ENCODE results near the gene FBN2.

FBN2 gene

DNA sequence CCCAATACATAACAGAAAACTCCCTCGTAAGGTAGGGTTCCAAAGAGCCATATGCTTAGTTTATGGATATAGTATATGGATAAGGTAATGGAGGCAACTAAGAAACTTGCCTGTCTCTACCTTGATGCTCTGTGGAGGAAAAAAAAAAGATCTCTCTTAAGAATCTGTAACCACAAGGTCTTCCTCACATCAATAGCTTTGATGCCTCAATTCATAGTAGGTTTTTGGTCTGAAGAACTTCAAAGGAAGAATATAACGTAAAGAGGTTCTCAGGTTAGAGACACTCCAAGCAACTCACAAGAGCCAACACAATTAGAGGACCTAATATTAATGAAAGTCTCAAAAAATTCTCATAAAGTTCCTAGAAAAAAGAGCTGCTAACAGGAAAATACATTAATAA, 140.2 kb downstream of the FBN2 start:
- no peak overlapping the region for H3K27ac ChIP-seq
- TF ChIP-seq, protein P1, sequence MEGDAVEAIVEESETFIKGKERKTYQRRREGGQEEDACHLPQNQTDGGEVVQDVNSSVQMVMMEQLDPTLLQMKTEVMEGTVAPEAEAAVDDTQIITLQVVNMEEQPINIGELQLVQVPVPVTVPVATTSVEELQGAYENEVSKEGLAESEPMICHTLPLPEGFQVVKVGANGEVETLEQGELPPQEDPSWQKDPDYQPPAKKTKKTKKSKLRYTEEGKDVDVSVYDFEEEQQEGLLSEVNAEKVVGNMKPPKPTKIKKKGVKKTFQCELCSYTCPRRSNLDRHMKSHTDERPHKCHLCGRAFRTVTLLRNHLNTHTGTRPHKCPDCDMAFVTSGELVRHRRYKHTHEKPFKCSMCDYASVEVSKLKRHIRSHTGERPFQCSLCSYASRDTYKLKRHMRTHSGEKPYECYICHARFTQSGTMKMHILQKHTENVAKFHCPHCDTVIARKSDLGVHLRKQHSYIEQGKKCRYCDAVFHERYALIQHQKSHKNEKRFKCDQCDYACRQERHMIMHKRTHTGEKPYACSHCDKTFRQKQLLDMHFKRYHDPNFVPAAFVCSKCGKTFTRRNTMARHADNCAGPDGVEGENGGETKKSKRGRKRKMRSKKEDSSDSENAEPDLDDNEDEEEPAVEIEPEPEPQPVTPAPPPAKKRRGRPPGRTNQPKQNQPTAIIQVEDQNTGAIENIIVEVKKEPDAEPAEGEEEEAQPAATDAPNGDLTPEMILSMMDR (conservative IDR thresholded peaks at IDR 0.05): no peak
- no peak for TF ChIP-seq ZFX (IDR thresholded peaks at IDR 0.05)

DNA sequence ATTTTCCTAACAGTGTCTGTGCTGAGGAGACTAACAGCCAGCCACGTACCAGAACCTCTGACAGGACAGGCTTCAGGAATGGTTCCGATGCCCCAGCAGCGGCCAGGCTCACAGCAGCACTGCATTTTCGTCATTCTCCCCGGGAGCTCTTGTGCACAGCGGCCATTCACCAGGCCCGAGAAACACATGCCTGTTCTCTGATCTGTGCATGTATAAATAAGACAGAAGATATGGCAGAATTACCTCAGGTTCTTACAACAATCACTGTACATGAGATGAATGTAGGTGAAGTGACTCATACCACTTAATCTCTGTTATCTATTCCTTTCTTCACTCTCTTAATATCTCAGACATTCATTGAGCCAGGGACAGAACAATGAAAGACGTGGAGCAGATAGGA, 143.0 kb downstream of the FBN2 start:
- TF ChIP-seq ZFX (IDR thresholded peaks at IDR 0.05): no peak
- H3K27ac ChIP-seq: no peak overlapping the region

DNA sequence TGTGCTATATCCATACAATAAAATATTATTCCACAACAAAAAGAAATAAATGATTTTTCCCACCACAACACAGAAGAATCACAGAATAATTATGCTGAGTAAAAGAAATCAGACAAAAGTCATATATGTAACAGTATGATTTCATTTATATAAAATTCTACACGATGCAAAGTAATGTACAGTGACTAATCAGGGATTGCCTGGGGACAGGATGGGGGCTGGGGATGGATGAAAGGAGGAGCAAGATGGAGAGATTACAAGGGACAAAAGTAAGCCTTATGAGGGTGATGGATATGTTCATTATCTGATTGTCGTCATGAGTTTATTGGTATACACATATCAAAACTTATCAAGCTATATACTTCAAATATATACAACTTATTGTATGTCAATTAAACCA, 154.0 kb downstream of the FBN2 start:
- TF ChIP-seq, protein P1 (conservative IDR thresholded peaks at IDR 0.05): no peak
- no peak for TF ChIP-seq ZFX (IDR thresholded peaks at IDR 0.05)

DNA sequence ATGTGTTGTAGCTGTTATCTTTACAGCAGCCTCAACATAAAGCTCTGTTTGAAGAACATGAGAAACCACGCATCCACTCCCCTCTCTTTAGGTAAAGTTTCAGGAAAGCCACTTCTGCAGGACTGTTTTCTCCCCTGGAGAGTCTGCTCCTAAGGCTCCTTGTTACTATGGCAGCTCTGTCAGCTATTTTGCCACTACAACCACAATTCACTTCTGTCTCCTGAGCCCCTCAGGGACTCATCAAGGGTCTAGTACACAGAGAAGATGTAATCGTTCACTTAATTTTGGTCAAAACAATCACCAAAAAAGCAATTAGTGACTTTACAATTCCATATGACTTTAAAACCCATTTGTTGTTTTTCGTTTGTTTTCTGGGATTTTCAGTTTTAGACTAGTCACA, 157.7 kb downstream of the FBN2 start:
- TF ChIP-seq ZFX (IDR thresholded peaks at IDR 0.05): no peak
- no peak overlapping the region for H3K27ac ChIP-seq

More for the DNA sequence above, 154.0 kb downstream of the FBN2 start:
- H3K27ac ChIP-seq: no peak overlapping the region

DNA sequence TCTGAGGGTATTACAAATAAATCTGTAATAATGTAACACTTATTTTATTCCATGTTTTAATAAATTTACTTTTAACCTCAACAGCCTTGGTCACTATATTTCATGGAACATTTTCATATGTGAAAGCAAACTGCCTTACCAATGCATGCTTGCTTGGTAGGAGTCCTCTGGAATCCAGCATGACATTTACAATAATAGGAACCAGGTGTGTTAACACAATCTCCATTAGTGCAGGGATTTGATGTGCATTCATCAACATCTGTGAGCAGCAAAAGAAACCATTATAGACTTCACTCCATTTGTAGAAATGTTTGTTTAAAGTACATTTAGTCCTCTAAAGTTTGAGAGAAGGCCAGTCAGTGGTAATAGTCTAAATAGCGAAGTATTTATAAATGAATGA, 159.4 kb downstream of the FBN2 start:
- H3K27ac ChIP-seq: no peak overlapping the region
- no peak for TF ChIP-seq ZFX (IDR thresholded peaks at IDR 0.05)
- TF ChIP-seq, protein P1 (conservative IDR thresholded peaks at IDR 0.05): no peak

DNA sequence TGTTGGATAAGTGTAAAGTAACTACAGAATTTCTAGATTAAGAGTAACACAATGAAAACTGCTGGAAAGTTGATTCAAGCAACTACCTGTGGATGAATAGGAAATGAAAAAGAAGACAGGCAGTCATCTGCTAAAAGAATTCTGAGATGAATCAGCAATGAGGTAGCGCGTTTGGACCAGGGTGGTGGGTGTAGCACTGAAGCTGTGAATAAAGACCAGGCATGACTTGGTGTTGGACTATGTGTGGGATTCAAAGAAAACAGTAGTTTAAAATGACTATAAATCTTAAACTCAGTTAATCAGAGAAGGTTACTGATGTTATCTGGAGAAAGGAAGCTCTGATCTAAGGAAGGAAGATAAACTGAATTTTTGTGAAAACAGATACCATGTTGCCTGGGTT, 159.8 kb downstream of the FBN2 start:
- TF ChIP-seq, protein P1 (conservative IDR thresholded peaks at IDR 0.05): no peak
- no peak for TF ChIP-seq ZFX (IDR thresholded peaks at IDR 0.05)
- no peak overlapping the region for H3K27ac ChIP-seq

DNA sequence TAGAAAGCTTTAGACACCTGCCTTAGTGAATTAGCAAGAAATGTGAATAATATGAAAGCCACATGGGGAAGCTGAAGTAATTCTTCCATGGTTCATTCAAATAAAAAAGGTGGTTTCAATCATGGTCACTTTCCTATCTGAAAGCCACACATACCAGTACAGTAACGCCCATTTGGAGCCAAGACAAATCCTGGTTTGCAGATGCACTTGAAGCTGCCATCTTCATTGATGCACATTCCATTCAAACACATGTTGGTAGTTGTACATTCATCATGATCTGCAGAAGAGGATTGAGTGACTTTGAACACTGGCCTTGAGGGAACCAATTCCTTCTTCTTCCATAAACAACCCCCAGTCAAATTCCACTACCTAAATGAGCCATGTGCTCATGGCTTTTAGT, 161.5 kb downstream of the FBN2 start:
- no peak for TF ChIP-seq ZFX (IDR thresholded peaks at IDR 0.05)
- TF ChIP-seq, protein P1 (conservative IDR thresholded peaks at IDR 0.05): no peak
- H3K27ac ChIP-seq: no peak overlapping the region

DNA sequence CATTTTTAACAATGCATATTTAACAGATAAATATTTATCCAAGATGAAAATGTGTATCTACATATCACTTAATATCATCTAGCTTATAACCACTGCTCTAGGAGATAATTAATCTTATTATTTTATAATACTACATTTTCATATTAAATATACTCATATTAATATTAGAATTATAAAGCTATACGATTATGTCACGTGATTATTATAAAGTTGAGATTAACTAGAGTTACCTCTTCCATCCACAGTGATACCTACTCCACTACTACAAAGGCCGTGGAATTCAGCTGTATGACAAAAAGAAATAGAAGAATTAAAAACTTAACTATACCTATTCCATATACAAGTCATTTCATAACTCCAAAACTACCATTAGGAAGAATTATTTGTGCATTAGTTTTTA, 171.9 kb downstream of the FBN2 start:
- H3K27ac ChIP-seq: no peak overlapping the region
- TF ChIP-seq ZFX (IDR thresholded peaks at IDR 0.05): no peak
- TF ChIP-seq, protein P1 (conservative IDR thresholded peaks at IDR 0.05): no peak

DNA sequence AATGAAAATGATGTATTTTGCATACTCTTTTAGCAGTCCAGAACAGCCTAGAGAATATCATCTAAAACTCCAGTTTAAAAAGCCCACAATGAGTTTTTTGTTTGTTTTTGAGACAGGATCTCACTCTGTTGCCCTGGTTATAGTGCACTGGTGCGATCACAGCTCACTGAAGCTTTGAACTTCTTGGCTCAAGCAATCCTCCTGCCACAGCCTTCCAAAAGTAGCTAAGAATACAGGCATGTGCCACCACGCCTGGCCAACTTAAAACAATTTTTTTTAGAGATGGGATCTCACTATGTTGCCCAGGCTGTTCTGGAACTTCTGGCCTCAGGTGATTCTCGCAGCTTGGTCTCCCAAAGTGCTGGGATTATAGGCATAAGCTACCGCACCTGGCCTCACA, 175.7 kb downstream of the FBN2 start:
- TF ChIP-seq, protein P1 (conservative IDR thresholded peaks at IDR 0.05): no peak
- TF ChIP-seq ZFX (IDR thresholded peaks at IDR 0.05): no peak
- no peak overlapping the region for H3K27ac ChIP-seq

All from C4-2B (cell line).